ENCODE data around the gene ZNF91.

DNA sequence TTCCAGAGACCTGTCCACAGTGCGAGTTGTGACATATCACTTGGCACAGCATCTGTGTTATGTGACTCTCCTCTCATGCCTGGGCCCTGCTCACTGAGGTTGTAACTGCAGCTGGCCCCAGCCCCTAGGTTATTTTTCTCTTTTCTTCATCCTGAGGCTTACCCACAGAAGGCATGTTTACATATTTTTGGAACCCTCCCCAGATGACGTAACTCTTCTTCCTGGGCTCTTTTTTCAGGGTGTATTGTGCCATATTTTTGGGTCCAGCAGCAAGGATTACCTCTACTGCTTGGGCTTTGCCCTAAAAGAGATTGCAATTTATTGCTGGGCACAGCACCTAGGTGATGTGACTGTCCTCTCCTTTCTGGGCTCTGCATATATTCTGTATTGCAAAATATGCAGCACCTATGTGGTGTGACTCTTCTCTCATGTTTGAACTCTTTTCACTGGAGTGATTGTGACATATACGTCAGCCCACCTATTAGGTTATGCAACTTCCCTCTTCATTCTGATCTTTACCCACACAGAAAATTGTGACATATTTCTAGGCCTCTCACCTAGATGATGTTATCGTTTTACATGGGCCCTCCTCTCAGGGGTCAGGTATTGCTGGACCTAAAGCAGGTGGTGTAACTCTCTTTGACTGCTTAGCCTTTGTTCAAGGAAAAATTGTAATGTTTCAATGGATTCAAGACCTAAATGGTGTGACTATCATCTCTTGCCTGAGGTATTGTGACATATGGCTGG lies 80.6 kb downstream of the ZNF91 start:
- no peak for TF ChIP-seq POLR2A (IDR thresholded peaks at IDR 0.05)
- TF ChIP-seq, protein P1, sequence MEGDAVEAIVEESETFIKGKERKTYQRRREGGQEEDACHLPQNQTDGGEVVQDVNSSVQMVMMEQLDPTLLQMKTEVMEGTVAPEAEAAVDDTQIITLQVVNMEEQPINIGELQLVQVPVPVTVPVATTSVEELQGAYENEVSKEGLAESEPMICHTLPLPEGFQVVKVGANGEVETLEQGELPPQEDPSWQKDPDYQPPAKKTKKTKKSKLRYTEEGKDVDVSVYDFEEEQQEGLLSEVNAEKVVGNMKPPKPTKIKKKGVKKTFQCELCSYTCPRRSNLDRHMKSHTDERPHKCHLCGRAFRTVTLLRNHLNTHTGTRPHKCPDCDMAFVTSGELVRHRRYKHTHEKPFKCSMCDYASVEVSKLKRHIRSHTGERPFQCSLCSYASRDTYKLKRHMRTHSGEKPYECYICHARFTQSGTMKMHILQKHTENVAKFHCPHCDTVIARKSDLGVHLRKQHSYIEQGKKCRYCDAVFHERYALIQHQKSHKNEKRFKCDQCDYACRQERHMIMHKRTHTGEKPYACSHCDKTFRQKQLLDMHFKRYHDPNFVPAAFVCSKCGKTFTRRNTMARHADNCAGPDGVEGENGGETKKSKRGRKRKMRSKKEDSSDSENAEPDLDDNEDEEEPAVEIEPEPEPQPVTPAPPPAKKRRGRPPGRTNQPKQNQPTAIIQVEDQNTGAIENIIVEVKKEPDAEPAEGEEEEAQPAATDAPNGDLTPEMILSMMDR (IDR thresholded peaks at IDR 0.05): no peak

Measured in uterus (tissue), 2 donors.